ENCODE measurements around the gene OSBPL3. TPM values are rescaled to one million over a fixed set of nuclear protein-coding genes. Genes with fewer than 3 reads are reported as not detected.

Gene OSBPL3
- total RNA-seq, 1 donor from 2014 or later, result 17.2 TPM

DNA sequence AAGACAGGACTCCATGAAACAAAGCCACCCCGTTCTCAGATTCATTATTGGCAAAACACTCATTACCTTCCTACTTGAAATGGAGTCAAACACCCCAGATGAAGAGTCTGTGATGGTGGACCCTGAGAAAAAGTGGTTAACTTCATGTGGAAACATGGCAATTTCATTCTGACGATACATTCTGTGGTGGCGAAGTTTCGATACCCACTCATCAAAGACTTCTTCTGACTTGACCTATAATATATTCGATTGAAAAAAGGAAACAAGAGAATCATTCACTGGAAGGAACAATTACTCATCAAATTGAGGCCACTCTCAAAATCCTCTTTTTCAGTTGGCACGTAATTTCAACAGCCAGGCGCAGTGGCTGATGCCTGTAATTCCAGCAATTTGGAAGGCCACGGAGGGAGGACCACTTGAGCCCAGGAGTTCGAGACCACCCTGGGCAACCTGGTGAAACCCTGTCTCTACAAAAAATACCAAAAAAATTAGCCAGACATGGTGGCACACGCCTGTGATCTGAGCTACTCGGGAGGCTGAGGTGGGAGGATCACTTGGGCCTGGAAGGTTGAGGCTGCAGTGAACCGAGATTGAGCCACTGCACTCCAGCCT, 113.9 kb downstream of the OSBPL3 start:
- no peak for DNase-seq (ENCODE audit: low read depth in 2 of 2)

GRCh38 chr7:24864214-24864817, 115.7 kb downstream of the OSBPL3 start:
- DNase-seq (ENCODE audit: low read depth in 2 of 2), result no peak

GRCh38 chr7:24863626-24864025, 116.4 kb downstream of the OSBPL3 start:
- no peak for DNase-seq (ENCODE audit: low read depth in 2 of 2)

DNA sequence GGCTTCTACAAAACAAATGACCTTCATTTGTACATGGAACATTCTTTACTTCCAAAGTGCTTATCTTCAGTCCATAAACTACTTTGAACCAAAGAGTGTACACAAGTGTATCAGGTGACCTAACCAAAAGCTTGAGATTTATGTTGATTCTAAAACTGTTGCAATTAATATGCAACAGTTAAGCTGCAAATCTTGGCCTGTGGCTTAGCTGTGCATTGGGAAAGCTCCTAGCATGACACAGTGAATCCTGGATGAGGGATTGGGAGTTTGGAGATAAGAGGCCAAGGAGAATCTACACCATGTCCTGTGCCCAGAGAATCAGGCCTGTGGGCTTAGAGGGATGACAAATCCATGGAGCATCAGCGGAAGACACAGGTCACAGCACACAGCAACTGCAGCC, 117.5 kb downstream of the OSBPL3 start:
- no peak for DNase-seq (ENCODE audit: low read depth in 2 of 2)

DNA sequence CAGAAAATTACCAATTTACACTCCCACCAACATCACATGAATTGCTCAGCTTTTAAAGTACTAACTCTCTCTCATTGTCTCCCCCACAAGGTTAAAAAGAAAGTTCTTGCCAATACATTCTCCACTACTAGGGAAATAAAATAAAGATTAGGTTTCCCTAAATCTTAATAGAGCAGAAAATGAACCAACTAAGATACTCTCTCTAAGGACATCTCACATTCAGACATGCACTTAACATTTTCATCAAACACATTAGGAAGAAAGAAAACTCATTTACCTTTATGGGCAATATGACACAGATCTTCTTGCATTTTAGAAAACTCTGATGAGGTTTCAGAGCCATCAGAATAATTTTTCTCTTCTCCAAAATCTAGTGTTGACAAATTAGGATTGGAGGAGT, 118.6 kb downstream of the OSBPL3 start:
- no peak for DNase-seq (ENCODE audit: low read depth in 2 of 2)

- DNase-seq (ENCODE audit: low read depth in 2 of 2), result no peak
These were observed 119.4 kb downstream of the OSBPL3 start for GRCh38 chr7:24860611-24861010.

- peak in 1 of 2 donors; percentile 11 for DNase-seq (ENCODE audit: low read depth in 2 of 2)
These were observed 121.6 kb downstream of the OSBPL3 start for GRCh38 chr7:24858108-24858977.

DNA sequence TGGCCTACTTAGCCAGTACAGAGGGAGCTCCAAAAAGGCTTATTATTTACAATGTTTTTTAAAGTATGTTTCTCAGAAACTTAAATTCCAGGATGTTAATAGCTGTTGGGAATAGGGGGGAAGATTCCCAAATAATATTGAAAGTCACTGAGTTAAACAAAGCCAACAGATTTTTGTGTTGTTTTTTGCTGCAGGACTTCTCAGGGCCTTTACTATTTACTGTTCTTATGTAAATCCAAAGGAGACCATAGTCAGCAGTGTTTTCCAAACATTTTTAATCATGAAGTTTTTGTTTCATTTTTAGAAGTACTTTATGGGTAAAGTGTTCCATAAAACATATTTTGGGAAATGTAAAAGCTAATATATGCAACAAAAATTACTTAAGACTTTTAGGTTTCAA, 122.4 kb downstream of the OSBPL3 start:
- DNase-seq (ENCODE audit: low read depth in 2 of 2), result no peak

- DNase-seq (ENCODE audit: low read depth in 2 of 2), result no peak
These were observed 125.1 kb downstream of the OSBPL3 start for GRCh38 chr7:24854866-24855265.

GRCh38 chr7:24851786-24852185, 128.2 kb downstream of the OSBPL3 start:
- peak in 1 of 2 donors; percentile 77 for DNase-seq (ENCODE audit: low read depth in 2 of 2)

DNA sequence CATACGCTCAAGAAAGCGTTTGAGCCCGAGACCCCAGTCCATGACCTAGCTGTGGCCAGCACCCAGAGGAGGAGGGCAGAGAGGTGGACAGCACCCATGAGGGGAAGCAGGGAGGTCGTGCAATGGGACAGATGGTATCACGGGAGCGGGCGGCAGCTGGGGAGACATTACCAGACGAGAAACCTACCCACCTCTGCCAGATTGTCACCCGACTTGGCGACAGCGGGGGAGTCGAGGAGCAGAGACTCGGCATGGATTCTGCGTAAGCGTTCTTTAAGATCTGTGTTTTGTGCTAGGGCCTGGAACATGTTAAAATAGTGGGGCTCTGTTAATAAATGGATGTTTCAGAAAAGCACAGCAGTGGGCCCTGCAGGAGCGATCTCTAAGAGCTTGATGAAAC, 131.1 kb downstream of the OSBPL3 start:
- no peak for DNase-seq (ENCODE audit: low read depth in 2 of 2)

- no peak for DNase-seq (ENCODE audit: low read depth in 2 of 2)
These were observed 132.2 kb downstream of the OSBPL3 start for GRCh38 chr7:24847754-24848153.

DNA sequence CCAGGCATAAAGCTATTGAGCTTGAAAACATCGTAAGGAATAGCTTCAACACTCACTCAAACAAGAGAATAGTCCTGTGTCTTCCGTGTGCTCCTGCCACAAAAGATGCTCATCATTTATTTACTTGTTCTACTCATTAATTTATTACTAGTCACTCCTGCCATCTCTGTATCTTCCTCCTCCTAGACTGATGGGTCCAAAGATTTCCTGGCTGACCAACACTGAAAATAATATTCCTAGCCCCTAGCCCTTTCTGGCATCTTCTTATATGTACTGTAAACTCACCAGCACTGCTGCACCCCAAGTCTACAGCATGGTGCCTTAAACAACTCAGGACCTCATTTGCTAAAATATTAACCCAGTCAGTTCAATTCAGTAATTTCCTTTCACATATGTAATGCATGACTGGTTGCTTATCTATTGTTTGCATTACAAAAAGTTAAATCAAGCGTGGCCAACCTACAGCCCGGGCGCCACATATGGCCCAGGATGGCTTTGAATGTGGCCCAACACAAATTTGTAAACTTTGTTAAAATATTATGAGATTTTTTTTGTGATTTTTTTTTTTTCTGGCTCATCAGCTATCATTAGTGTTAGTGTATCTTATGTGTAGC, 136.1 kb downstream of the OSBPL3 start:
- DNase-seq (ENCODE audit: low read depth in 2 of 2), result no peak

DNA sequence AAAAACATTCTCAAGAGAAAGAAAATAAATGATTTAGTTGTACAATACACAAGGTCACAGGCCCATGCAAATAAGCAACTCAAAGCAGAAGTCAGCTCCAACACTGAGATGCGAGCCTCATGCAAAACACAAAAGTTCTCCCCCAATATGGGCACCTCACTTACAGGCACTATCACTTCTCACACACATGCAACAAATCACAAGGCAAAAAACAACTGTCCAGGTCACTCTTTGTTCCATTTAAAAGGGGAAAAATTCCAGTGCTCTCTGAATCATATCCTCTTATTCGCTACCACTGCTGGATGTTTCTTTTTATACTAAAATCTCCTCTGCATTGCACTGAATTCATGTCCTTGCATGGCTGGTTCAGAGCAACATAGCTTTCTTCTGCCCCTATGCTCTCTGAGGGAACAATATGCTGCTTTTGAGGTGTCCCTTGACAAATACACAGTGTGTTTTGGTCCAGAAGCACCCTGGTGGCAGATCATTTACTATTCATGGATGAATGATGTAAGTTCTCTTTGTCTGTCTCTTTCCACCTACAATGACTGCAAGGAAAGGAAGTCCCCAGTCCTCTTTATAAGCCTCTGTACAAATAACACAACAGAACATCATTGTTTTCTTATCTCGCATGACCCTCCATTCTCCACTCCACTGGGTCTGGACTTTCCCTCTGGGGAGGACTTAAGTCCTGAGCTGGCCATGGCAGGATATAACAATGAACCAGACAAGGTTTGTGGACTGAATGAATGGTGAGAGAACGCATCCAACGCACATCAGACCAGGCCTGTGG, 137.3 kb downstream of the OSBPL3 start:
- peak; percentile 90 to 91 for DNase-seq (ENCODE audit: low read depth in 2 of 2)

- DNase-seq (ENCODE audit: low read depth in 2 of 2), result no peak
These were observed 137.9 kb downstream of the OSBPL3 start for GRCh38 chr7:24842029-24842428.

DNA sequence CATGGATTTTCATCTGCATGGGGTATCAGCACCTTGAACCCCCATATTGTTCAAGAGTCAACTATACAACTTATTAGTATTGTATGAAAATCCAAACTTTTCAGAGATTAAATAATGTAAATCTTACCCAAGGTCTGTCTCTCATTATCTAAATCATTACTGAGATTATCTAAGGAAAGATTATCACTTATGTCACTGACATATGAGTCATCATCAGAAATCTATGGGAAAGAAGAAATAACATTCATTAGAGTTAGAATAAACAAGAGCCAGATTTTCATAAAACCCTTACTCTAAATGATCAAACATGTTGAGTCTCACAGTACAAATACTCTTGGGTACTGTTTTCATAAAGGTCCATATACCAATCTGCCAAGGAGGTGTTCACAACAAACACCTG, 139.4 kb downstream of the OSBPL3 start:
- DNase-seq (ENCODE audit: low read depth in 2 of 2), result no peak

DNA sequence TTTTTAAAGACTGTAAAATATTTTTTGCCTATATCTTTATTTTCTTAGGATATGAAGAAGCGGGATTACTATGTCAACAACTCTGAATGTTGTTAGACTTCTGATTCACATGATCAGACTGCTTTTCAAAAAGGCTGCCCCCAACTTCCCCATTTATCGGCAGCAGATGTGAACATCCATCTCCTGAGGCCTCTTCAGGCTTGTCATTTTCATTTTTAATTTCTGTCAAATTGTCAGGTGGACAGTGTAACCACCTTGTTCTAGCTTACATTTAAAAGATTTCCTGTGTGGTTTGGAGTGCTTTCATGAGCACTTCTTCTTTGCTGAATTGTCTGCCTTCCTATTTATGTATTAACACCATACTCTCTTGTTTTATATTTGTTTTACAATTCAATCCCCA, 143.9 kb downstream of the OSBPL3 start:
- DNase-seq (ENCODE audit: low read depth in 2 of 2), result no peak

- DNase-seq (ENCODE audit: low read depth in 2 of 2), result no peak
These were observed 144.3 kb downstream of the OSBPL3 start for GRCh38 chr7:24835643-24836042.

- no peak for DNase-seq (ENCODE audit: low read depth in 2 of 2)
These were observed 145.7 kb downstream of the OSBPL3 start for GRCh38 chr7:24834128-24834798.

DNA sequence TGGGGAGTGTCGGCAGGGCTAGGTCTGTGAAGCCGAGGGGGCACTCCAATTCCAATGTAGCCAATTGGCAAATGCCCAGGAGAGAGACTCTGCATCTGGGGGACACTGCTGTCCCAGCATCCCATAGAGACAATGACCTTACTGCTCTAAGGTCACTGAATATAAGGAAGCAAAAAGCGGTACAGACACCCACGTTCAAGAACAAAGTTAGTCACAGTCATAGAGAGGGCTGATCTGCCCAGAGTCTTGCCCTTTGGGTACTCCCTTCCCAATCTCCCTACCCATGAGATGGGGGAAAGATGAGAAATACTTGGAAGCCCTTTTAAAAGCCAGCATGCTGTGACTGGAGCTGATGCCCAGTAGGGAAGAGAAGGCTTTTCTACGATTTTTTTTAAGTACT, 146.4 kb downstream of the OSBPL3 start:
- DNase-seq (ENCODE audit: low read depth in 2 of 2), result no peak

DNA sequence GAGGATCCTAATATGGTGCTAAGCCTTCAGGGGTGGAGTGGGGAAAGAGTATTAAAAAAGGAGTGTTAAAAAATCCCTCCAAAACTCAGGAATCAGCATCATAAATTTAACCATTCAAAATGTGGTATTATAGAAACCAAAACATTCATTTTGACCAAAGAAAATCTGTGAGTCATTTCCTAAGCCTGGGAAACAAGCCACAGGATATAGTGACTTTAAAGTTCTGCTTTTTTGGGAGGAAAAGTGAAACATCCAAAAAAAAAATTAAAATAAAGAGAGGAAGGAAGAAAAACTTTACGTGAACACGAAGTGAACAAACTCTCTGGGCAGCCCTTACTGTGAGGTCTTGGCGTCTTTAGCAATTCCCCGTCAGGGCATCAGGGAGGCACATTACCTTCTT, 148.7 kb downstream of the OSBPL3 start:
- peak; percentile 52 to 67 for DNase-seq (ENCODE audit: low read depth in 2 of 2)
